GM12892 (cell line): ENCODE measurements around the gene SLC8A1.

ENCODE experiments used
- POLR2A ChIP-seq: IDR thresholded peaks from 2 replicates; pipeline ENCODE4 v1.6.1; 2011; ENCODE audit warnings: low read depth, low read length, control low read depth
- POLR2AphosphoS5 ChIP-seq: IDR thresholded peaks from 2 replicates; pipeline ENCODE4 v1.6.1; 2011; ENCODE audit warnings: low read depth, low read length, control low read depth

DNA sequence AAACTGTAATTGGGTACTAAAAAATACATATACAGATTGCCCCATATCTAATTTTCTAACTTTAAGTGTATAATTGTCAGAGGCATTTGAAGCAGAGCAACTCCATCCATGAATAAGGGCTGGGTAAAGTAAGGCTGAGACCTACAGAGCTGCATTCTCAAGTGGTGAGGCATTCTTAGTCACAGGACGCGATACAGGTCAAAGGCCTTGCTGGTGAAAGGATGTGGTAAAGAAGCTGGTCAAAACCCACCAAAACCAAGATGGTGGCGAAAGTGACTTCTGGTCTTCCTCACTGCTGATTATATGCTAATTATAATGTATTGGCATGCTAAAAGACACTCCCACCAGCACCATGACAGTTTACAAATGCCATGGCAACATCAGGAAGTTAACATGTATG, 50.0 kb downstream of the SLC8A1 start:
- TF ChIP-seq POLR2A (no peak), POLR2AphosphoS5 (no peak)
